Measurements from ENCODE around the gene HMGN1.
"Not testable (repeated sequence)": the region's sequence is repeated elsewhere in the genome, so short reads cannot be mapped to it uniquely, and the experiment has no call there.

The HMGN1 gene, protein sequence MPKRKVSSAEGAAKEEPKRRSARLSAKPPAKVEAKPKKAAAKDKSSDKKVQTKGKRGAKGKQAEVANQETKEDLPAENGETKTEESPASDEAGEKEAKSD

DNA sequence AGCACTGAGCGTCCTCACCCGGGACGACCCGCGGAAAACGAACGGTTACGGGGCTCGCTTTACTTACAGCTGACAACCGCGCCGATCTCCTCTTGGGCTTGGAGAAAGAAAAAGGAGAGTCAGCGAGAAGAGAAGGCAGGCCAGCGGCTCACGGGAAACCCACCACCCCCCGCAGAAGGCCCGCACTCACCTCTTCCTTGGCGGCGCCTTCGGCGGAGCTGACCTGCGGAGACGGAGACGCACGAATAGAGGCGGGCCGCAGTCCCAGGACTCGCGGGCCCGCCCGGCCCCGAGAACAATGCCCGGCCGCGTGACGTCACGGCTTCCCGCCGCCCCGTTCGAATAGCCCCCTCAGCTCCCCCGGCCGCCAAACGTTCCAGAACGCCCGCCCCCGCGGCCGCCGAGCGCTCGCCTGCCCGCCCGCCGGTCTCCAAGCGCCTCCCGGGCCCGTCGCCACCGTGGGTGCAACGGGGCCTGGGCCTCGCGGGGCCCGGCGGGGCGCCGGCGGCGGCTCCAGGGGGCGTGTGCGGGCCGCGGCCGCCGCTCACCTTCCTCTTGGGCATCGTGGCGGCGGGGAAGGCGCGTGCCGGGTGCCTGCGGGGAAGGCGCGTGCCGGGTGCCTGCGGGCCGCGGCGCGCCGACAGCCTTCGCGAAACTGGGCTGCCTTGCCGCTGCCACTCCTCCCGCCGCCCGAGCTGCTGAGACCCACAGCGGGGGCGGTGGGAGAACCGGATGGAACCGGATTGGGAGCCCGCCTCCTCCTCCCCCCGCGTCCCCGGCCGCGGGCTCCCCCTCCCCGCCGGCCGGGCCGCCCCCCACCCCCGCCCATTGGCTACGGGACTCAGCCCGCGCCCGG lies at the start of gene HMGN1:
Gene HMGN1, minus strand, starts transcription at position 734 of the 856 bp plus-strand sequence. Its CDS starts 171 bp downstream, at position 563.
- DNase-seq (ENCODE audit: low spot score), result peak; percentile 65

DNA sequence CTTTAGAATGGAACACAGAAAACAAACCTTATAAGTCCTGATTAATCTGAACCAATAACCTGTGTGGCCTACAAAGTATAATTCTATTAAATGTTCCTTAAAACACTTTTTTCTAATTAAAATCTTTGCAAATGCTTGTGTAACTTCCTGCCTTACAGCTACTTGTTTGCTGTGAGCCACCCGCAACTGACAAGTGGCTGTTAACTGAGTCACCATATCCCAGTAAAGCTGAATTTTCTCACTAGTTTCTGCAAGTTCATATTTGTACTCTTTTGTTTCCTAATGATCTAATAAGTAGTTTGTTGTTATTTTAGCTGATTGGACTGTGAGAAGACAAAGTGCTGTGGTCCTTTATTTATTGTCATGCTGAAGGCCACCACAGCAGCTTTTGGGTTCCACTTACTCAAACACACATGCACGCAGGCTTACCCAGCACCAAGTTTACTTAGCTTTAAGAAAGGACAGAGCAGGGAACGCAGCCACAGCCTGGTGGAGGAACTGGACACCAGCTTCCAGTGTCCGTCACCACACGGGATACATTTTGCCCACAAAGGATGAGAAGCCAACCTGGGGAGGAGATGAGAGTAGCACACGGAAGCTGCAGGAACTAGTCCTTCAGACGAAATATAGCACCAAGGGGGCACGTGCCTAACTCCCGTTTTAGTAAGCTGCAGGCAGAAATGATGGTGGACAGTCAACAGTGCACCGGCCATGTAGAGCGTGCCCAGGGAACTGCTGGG lies 48.9 kb upstream of the HMGN1 start:
- DNase-seq (ENCODE audit: low spot score), result no peak

DNA sequence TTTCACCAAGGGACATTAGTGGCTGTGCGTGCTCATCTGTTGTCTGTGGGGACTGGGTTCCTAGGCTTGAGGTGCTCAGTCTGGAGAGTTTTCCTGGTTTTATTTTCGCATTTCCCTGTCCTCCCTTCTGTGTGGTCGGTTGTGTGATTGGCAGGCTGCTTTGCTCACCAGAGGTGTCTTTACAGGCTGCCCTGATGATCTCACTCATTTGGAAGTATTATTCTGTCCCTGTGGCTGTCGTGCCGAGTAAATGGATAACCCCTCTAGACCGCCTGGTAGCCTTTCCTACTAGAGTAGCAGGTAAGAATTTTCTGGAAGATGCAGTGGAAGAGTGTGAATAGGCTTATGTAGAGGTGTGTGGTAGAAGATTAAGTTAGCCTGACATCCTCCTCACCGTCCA lies 44.1 kb upstream of the HMGN1 start:
- no peak for DNase-seq (ENCODE audit: low spot score)

DNA sequence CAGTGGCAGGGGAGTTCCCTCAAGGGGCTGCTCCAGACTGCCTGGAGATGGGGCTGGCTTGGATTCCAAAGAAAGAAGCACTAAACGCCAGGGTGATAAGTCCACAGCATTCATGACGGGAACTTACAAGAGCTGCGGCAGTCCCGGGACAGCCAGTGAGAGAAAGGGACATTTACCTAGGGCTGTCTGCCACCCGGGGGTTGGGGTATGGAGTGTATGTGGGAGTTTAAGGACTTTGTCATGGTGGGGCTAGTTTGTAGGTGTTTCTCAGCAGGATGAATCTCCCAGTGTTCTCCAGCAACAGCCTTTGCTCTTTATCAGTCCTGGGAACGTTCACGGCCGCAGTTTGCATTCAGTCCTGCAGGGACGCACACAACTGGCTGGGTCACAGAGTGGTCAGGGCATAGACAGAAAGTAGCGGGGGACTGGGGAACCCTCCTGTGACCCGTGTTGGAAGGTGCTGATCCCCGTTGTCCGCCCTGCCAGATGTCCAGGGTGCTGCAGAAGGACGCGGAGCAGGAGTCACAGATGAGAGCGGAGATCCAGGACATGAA lies 41.4 kb upstream of the HMGN1 start:
- no peak for DNase-seq (ENCODE audit: low spot score)

DNA sequence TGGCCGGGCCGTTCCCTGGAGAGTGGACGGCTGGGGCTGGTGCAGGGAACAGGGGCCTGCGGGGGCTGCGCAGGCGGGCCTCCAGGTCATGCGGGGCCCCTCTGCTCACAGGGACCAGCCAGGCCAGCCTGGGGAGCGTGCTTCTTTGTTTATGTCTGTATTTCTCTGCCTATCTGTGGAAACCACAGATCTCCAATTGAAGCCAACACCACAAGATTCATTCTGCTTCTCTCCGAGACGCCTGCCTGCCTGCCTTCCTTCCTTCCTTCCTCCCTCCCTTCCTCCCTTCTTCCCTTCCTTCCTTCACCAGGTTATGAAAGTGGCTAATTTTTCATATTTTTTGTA lies 39.9 kb upstream of the HMGN1 start:
- DNase-seq (ENCODE audit: low spot score), result no peak

DNA sequence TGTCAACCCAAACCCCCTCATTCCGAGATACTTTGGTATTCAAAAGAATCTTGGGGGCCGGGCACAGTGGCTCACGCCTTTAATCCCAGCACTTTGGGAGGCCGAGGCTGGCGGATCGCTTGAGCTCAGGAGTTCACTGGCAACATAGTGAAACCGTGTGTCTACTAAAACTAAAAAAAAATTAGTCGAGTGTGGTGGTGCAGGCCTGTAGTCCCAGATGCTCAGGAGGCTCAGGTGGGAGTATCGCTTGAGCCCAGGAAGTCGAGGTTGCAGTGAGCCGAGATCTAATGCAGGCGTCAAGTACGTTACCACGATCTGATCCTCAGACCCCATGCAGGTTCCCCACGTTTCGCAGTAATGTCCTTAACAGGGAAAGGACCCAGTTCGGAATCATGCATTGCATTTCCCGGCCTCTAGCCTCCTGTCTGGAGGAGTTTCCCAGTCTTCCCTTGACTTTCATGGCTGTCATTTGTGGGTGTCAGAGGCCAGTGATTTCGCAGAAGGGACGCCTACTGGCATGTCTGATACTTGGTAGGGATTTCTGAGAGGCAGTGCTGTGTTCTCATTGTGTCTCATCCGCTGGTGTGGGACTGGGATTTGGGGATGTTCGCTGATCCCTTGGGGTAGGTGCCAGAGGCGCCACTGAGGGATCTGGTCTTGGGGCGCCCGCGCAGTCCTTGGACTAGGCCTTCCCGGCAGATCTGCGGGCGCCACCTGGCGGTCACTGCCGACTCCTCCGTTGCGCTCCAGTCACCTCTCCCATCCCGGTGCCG lies 39.3 kb upstream of the HMGN1 start:
- peak; percentile 91 for DNase-seq (ENCODE audit: low spot score)

DNA sequence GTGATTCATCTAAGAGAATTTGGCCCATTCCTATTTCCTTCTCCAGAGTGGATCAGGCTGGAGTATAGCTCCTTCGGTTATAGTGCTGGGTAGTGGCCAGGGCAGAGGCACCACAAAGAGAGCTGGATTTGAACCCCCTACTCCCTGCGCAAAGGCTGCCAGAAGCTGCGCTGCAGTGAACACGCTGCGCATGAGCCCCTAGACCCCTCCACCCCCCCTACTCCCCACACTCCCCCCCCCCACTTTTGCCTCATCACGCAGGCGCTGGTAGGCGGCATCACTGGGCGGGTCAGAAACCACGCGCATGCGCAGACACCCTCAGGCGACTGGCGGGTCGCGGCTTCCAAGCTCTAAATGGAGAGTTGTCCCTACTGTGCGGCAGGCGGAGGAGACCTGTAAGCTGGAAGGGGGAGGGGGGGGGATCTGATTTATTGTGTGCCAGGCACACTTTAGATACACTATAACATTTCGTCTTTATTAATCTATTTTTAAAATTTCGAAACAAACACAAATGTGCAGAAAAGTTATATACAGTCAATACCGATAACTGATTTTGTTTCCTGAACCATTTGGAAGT lies 38.7 kb upstream of the HMGN1 start:
- DNase-seq (ENCODE audit: low spot score), result peak; percentile 92

DNA sequence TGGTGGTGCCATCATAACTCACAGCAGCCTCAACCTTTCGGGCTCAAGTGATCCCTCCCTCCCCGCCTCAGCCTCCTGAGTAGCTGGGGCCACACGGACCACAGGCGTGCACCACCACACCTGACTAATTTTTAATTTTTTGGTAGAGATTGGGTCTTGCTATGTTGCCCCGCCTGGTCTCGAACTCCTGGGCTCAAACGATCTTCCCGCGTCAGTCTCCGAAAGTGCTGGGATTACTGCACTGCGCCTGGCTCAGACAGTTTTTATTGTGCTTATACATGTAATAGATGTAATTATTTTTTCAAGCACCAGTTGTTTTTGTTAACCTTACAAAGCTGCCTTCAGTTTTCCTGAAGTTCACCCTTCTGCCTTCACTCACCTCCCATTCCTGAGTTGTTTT lies 38.0 kb upstream of the HMGN1 start:
- no peak for DNase-seq (ENCODE audit: low spot score)

DNA sequence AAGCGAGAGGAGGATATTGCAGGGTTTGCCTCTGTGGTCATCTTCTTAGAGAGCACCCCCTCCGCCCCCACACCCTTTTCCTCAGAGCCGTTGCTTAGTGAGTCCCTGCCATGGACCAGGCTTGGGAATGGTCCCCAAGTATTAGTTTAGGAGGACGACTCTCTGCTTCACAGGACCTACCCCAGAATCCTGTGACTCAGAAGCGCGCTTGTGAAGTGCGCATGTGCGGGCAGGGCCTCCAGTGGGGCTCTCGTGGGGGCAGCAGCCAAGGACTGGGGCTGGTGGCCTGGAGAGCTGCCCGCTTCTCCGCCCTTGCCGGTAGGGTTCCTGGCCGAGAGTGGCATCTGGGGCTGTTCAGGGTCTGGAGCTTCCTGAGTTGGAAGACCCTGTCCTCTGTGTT lies 37.3 kb upstream of the HMGN1 start:
- DNase-seq (ENCODE audit: low spot score), result peak; percentile 65

DNA sequence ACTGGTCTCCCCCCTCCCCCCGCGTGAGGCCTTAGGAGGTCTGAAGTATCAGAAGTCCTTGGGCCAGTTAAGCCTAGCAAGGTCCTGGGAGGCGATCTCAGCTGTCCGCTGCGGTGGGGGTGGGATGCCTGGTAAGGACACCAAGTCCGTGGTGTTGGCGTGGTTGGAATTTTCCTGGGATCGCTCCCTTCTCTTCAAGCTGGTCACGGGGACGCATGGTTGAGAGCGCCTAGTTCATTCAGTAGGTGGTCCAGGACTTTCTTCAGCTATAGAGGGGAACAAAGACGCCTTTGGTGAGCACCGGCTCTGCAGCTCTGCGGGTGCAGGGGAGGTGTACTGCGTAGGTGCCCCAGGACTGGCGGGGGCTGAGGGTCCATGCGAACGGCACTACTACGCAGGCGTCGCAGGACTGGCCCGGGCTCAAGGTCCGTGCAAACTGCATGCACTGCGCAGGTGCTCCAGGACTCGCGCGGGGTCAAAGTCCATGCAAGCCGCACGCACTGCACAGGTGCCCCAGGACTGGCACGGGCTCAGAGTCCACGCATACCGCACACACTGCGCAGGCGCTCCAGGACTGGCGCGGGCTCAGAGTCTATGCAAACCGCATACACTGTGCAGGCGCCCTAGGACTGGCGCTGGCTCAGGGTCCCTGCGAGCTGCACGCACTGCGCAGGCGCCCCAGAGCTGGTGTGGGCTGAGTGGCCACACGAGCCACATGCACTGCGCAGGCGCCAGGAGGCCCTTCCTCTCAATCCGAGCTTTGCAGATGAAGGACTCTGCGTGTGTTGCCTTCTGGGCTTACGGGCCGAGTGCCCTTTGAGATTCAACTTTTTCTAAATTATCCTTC lies 36.6 kb upstream of the HMGN1 start:
- DNase-seq (ENCODE audit: low spot score), result peak; percentile 89

DNA sequence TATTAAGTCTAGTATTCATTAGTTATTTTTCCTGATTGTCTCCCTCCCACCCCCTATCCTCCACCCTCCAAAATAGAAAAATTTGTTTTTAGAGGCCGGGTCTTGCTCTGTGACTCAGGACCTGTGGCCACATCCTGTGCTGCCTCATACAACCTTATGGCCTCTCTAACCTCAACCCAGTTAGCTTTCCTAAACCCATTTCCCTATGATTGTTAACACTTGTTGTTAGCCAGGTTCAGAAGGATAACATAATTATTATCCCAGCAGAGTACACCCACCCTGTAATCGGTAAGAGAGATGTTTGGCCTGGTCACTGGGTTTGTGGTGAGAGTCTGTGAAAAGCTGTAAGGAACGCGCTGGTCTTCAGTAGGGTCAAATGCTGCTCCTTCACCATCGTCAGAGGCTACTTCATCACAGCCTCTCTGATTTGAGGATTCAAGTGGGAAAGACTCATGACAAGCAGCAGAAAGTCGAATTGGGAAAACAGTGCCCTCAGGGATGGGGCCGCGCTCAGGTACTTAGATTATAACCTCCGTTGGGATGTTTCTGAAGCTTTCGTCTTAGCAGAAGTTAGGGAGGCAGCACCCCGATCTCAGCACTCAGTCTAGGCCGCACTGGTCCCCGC lies 35.9 kb upstream of the HMGN1 start:
- no peak for DNase-seq (ENCODE audit: low spot score)

DNA sequence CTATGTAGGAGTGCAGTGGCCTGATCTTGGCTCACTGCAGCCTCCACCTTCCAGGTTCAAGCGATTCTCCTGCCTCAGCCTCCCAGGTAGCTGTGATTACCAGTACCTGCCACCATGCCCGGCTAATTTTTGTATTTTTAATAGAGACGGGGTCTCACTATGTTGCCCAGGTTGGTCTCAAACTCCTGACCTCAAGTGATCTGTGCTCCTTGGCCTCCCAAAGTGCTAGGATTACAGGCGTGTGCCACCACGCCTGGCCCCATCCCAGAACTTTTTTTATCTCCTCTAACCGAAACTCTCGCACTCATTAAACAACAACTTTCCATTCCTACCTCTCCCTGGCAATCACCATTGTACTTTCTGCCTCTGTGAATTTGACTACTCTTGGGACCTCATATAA lies 33.2 kb upstream of the HMGN1 start:
- DNase-seq (ENCODE audit: low spot score), result not testable (repeated sequence)

DNA sequence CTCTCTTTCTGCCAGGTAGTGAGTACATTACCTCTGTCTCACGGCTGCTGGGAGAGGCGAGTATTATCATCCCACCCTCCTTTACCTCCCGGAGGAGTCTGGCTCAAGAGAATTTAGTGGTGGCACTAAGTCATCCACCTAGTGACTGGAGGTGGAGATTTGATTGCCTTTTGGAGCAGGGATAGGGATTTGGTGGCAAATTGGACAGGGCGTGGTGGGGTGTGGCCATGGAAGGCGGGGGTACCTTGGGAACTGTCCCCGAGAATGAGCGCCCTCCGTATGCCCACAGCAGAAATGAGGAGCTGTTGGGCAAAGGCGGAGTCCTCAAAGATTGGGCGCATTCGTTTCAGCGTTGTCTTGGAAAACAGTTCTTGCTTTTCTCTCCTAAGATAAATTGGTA lies 32.1 kb upstream of the HMGN1 start:
- no peak for DNase-seq (ENCODE audit: low spot score)

DNA sequence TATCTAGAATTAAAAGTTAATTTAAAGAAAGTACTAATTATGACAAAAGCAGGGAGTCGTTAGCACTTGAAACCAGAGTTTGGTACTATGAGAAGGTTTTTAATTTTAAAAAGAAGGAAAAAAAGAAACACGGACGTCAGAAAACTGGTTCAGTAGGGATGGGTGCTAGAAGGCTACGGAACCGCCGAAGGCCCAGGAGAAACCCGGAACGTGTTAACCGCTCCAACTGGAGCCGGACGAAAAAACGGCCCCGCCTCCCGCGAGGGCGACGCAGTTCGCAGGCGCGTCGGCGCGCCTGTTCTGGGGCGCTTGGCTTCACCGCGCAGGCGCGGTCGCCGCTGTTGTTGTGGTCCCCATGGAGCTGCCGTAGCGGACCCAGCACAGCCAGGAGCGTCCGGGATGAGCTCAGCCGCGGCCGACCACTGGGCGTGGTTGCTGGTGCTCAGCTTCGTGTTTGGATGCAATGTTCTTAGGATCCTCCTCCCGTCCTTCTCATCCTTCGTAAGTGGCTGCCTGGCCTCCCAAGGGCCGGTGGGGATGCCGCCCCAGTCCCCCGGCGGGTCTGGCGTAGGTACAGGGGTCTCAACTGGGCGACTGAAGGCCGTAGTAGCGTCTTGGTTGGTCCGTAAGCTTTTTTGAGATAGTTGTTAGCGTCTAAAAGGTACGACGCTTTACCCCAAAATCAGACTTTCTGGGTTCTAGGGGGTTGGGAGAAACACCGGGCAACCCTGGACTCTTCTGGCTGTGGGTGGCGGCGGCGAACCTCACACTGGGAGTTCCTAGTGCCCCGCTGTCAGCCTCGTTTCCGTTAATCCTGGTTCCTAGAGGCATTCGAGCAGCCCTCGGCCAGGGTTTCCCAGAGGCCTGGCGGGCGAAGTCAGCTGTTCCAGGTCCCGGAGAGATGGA lies 31.4 kb upstream of the HMGN1 start:
- peak; percentile 94 for DNase-seq (ENCODE audit: low spot score)

DNA sequence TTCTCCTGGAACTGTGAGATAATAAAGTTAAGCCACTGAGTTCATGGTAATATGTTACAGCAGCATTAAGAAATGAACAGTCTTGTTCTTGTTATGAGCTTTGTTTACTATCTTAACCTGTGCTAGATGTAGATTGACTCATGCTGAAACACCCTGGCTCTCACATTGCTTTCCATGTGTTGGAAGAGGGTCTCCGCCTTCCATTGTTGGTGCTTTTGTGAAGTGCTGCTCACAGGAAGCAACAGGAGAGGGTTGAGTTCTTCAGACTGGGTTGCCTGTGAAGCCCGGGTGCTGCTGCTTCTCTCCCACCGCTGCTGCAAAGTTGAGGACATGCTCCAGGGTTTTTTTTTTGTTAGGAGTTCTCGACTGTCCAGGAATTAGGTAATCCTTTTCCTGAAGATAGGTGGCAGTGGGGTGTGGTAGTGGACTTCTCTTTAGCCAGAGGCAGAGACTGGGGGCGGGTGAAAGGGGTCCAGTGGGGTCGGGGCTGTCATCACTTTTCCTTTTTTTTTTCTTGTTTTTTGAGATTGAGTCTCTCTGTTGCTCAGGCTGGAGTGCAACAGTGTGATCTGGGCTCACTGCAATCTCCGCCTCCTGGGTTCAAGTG lies 28.7 kb upstream of the HMGN1 start:
- DNase-seq (ENCODE audit: low spot score), result peak; percentile 16

DNA sequence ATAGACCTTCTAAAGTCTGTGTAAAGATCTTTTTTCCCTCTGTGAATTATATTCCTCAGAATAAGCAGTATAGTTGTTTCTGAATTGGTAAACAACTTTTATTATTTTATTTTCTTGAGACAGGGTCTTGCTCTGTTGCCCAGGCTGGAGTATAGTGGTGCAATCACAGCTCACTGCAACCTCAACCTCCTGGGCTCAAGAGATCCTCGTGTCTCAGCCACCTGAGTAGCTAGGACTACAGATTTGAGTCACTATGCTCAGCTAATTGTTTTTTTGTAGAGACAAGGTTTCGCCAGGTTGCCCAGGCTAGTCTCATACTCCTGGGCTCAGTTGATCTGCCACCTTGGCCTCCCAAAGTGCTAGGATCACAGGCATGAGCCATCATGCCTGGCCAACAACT lies 26.6 kb upstream of the HMGN1 start:
- no peak for DNase-seq (ENCODE audit: low spot score)

DNA sequence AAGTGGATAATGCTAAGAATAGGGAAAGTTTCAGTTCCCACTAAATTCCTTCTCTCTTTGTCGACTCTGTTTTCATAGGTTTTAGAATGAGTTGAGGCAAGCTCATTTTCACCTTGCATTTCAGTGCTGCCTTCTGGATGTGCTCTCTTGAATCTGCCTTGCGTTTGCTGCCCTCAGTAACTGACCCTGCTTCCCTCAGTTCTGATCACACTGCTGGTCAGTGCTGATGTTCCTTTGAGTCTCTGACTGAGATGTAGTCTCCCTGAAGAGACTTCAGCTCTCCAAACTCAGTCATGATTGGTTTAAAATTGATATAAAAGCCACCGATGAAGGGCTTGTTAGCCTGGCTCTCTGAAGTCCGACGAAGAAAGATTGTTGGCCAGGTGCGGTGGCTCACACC lies 25.2 kb upstream of the HMGN1 start:
- DNase-seq (ENCODE audit: low spot score), result no peak

DNA sequence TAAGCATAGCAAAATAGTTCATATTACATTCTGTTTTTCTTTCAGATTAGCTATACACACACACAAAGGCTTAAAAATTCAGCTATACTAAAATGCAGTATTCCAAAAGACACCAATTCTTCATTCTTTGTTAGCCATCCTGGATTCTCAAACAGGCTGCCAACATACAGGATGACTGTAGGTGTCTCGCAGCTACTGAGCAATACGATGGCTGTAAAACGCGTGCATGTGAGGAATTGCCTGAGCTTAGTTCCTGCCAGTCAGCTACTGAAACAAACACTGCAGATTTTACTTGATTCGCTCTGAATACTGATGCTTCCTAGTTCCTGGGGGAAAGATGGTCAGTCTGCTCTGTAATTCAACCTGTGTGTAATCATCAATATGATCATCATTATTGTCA lies 24.7 kb upstream of the HMGN1 start:
- peak; percentile 30 for DNase-seq (ENCODE audit: low spot score)

DNA sequence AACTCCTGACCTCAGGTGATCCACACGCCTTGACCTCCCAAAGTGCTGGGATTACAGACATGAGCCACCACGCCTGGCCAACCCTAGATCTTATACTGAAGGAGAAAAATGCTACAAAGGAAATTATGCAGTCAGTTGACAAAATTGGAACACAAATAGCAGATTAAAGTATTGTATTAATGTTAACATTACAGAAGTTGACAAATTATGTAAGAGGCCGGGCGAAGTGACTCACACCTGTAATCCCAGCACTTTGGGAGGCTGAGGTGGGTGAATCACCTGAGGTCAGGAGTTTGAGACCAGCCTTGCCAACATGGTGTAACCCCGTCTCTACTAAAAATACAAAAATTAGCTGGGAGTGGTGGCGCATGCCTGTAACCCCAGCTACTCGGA lies 21.0 kb upstream of the HMGN1 start:
- not testable (repeated sequence) for DNase-seq (ENCODE audit: low spot score)

Measured in LoVo (cell line).